ENCODE measurements around the gene NXT1. TPM values are rescaled to one million over a fixed set of nuclear protein-coding genes. Genes with fewer than 3 reads are reported as not detected.

NXT1 gene
- total RNA-seq, 1 donor from 2014 or later: 21.4 TPM

GRCh38 chr20:23361119-23361475 is 10.5 kb downstream of the NXT1 start:
- ATAC-seq: no peak

- ATAC-seq: peak; percentile 91
Measured at GRCh38 chr20:23361476-23362391, 11.1 kb downstream of the NXT1 start, which contains the start of gene GZF1. GZF1 (plus strand) TSS chr20:23362182; CDS start chr20:23364384, 2,202 bp downstream.

GRCh38 chr20:23362392-23363256 is 12.0 kb downstream of the NXT1 start:
- no peak for ATAC-seq

GRCh38 chr20:23363257-23363649 is 12.7 kb downstream of the NXT1 start:
- no peak for ATAC-seq

GRCh38 chr20:23365390-23366165 is 15.0 kb downstream of the NXT1 start:
- no peak for ATAC-seq

- ATAC-seq: no peak
Measured at GRCh38 chr20:23366384-23366783, 15.8 kb downstream of the NXT1 start.

- ATAC-seq: peak; percentile 57
Measured at GRCh38 chr20:23367770-23368169, 17.2 kb downstream of the NXT1 start.

- no peak for ATAC-seq
Measured at GRCh38 chr20:23368316-23369071, 17.9 kb downstream of the NXT1 start.

GRCh38 chr20:23369072-23369823 is 18.7 kb downstream of the NXT1 start:
- no peak for ATAC-seq

- no peak for ATAC-seq
Measured at GRCh38 chr20:23370274-23370673, 19.7 kb downstream of the NXT1 start.

- ATAC-seq: no peak
Measured at GRCh38 chr20:23370873-23371272, 20.3 kb downstream of the NXT1 start.

GRCh38 chr20:23371496-23371895 is 20.9 kb downstream of the NXT1 start:
- no peak for ATAC-seq

- ATAC-seq: no peak
Measured at GRCh38 chr20:23374441-23374840, 23.9 kb downstream of the NXT1 start.

GRCh38 chr20:23375827-23376226 is 25.2 kb downstream of the NXT1 start:
- ATAC-seq: no peak

GRCh38 chr20:23379772-23380171 is 29.2 kb downstream of the NXT1 start:
- ATAC-seq: no peak

- ATAC-seq: no peak
Measured at GRCh38 chr20:23381876-23382275, 31.3 kb downstream of the NXT1 start.

- ATAC-seq: no peak
Measured at GRCh38 chr20:23386304-23387117, 35.9 kb downstream of the NXT1 start.

- ATAC-seq: no peak
Measured at GRCh38 chr20:23387118-23387443, 36.5 kb downstream of the NXT1 start.

- no peak for ATAC-seq
Measured at GRCh38 chr20:23390091-23390774, 39.6 kb downstream of the NXT1 start.

Data from esophagus mucosa (tissue), 1 donor.